H1 (cell line): Measurements from ENCODE around the gene STAT4. TPM values are rescaled to one million over a fixed set of nuclear protein-coding genes. Genes with fewer than 3 reads are reported as not detected.

Source experiments
- CTCF ChIA-PET: fragments of 300-600 bp; sonication (Branson Sonifier 250); formaldehyde crosslinking; loops from one replicate; lab custom pipeline; 2021; ENCODE audit not compliant: partially characterized antibody; lab: Charles Lee
- POLR2A ChIA-PET: fragments of 300-600 bp; sonication (Branson Sonifier 250); formaldehyde crosslinking; loops from one replicate; lab custom pipeline; 2021; ENCODE audit warnings: inconsistent platforms; ENCODE audit not compliant: partially characterized antibody; lab: Charles Lee
- DNase-seq, 2 experiments: peaks; one replicate each; pipeline versions ENCODE4 v3.0.0 to v3.0.0-alpha.2; 2010 to 2022; ENCODE audit warnings: low spot score in 2 of 2, low read depth in 1 of 2, mixed read lengths in 1 of 2
- FAIRE-seq: peaks from 2 replicates; lab custom pipeline; 2011; peaks lifted over from hg19 to GRCh38; lab: Jason Lieb, UNC
- H2AFZ ChIP-seq: 2 replicates; pipeline ENCODE4 v1.8.1; 2012; ENCODE audit warnings: low read length, inconsistent platforms
- H2AK5ac ChIP-seq: 2 replicates; pipeline ENCODE4 v1.6.1; 2013; ENCODE audit warnings: low read depth, low read length
- H2BK120ac ChIP-seq: replicated peaks from 2 replicates; pipeline ENCODE3; 2013; ENCODE audit warnings: low read depth, low read length, inconsistent platforms
- H2BK12ac ChIP-seq: 2 replicates; pipeline ENCODE4 v1.6.1; 2013; ENCODE audit warnings: low read depth, low read length
- H2BK15ac ChIP-seq: 2 replicates; pipeline ENCODE4 v1.6.1; 2013; ENCODE audit warnings: low read length
- H2BK20ac ChIP-seq: 2 replicates; pipeline ENCODE4 v1.6.1; 2013; ENCODE audit warnings: low read length
- H2BK5ac ChIP-seq: 2 replicates; pipeline ENCODE4 v1.6.1; 2013; ENCODE audit warnings: low read depth, low read length
- H3K14ac ChIP-seq: 2 replicates; pipeline ENCODE4 v1.6.1; 2013; ENCODE audit warnings: inconsistent platforms; ENCODE audit not compliant: insufficient read length
- H3K18ac ChIP-seq: 2 replicates; pipeline ENCODE4 v1.6.1; 2013; ENCODE audit warnings: low read length; ENCODE audit errors: extremely low read depth
- H3K23ac ChIP-seq: 2 replicates; pipeline ENCODE4 v1.6.1; 2013; ENCODE audit warnings: inconsistent platforms; ENCODE audit not compliant: insufficient read length
- H3K23me2 ChIP-seq: 2 replicates; pipeline ENCODE4 v1.6.1; 2013; ENCODE audit warnings: low read depth, low read length
- H3K27ac ChIP-seq: 2 replicates; pipeline ENCODE4 v1.6.1; 2011; ENCODE audit warnings: low read depth, low read length, inconsistent platforms
- H3K27me3 ChIP-seq, 4 experiments: replicated peaks in 1 of 4; 1 replicate in 1 of 4; 2 replicates in 3 of 4; pipeline versions ENCODE4 v1.6.1 to v1.8.1; 2011 to 2013; ENCODE audit warnings: low read length in 3 of 4, mild to moderate bottlenecking in 3 of 4, inconsistent platforms in 2 of 4, mixed read lengths in 2 of 4, moderate library complexity in 1 of 4; ENCODE audit not compliant: control insufficient read depth in 3 of 4, insufficient read depth in 3 of 4; ENCODE audit errors: extremely low read depth in 1 of 4
- H3K36me3 ChIP-seq, 4 experiments: 2 replicates each; pipeline versions ENCODE4 v1.6.1 to v1.8.1; 2011 to 2013; ENCODE audit warnings: mild to moderate bottlenecking in 4 of 4, low read length in 3 of 4, moderate library complexity in 2 of 4, control low read depth in 1 of 4, inconsistent platforms in 1 of 4; ENCODE audit not compliant: insufficient read depth in 4 of 4, control insufficient read depth in 2 of 4
- H3K4ac ChIP-seq: replicated peaks from 2 replicates; pipeline ENCODE3; 2013; ENCODE audit warnings: low read length, low read depth, mixed read lengths, inconsistent platforms; ENCODE audit not compliant: insufficient read length
- H3K4me1 ChIP-seq, 4 experiments: replicated peaks in 1 of 4; 1 replicate in 1 of 4; 2 replicates in 3 of 4; pipeline versions ENCODE4 v1.6.1 to v1.8.1; 2011 to 2013; ENCODE audit warnings: low read length in 3 of 4, inconsistent platforms in 2 of 4, mixed read lengths in 1 of 4; ENCODE audit not compliant: insufficient read depth in 4 of 4, control insufficient read depth in 3 of 4
- H3K4me2 ChIP-seq, 2 experiments: 2 replicates each; pipeline versions ENCODE4 v1.6.1 to v1.8.1; 2011 to 2013; ENCODE audit warnings: low read depth in 2 of 2, low read length in 2 of 2, control low read depth in 1 of 2, inconsistent platforms in 1 of 2, mild to moderate bottlenecking in 1 of 2; ENCODE audit not compliant: insufficient read depth in 1 of 2
- H3K4me3 ChIP-seq, 4 experiments: fragments of 200-600, 300-600 bp in 1 of 4; sonication (generic), shearing (Covaris generic), sonication (Bioruptor Twin) in 1 of 4; 2 replicates each; pipeline versions ENCODE4 v1.5.1 to v1.8.1; 2011 to 2016; ENCODE audit warnings: low read length in 4 of 4, low read depth in 3 of 4, control low read depth in 2 of 4, inconsistent platforms in 2 of 4, mild to moderate bottlenecking in 2 of 4, mixed read lengths in 1 of 4, moderate library complexity in 1 of 4; ENCODE audit not compliant: insufficient read depth in 2 of 4; ENCODE audit errors: extremely low read depth in 1 of 4
- H3K56ac ChIP-seq: replicated peaks from 2 replicates; pipeline ENCODE3; 2013; ENCODE audit warnings: low read depth, mild to moderate bottlenecking, mixed read lengths, low read length, inconsistent platforms; ENCODE audit not compliant: insufficient read length
- H3K79me1 ChIP-seq: 2 replicates; pipeline ENCODE4 v1.6.1; 2013; ENCODE audit warnings: low read depth, low read length, control low read depth
- H3K79me2 ChIP-seq, 2 experiments: 2 replicates each; pipeline versions ENCODE4 v1.6.1 to v1.8.1; 2012 to 2013; ENCODE audit warnings: low read length in 2 of 2, mild to moderate bottlenecking in 2 of 2, inconsistent platforms in 1 of 2; ENCODE audit not compliant: insufficient read depth in 2 of 2, control insufficient read depth in 1 of 2
- H3K9ac ChIP-seq, 4 experiments: replicated peaks in 1 of 4; 1 replicate in 1 of 4; 2 replicates in 3 of 4; pipeline versions ENCODE4 v1.6.1 to v1.8.1; 2011 to 2013; ENCODE audit warnings: low read depth in 3 of 4, low read length in 3 of 4, control low read depth in 2 of 4, mild to moderate bottlenecking in 2 of 4, moderate library complexity in 2 of 4, inconsistent platforms in 1 of 4; ENCODE audit errors: extremely low read depth in 1 of 4
- H3K9me3 ChIP-seq, 2 experiments: 2 replicates each; pipeline versions ENCODE4 v1.6.1 to v1.8.1; 2012 to 2013; ENCODE audit warnings: mild to moderate bottlenecking in 2 of 2, moderate library complexity in 2 of 2, control low read depth in 1 of 2, inconsistent platforms in 1 of 2, low read depth in 1 of 2, low read length in 1 of 2, mixed read lengths in 1 of 2; ENCODE audit not compliant: insufficient read depth in 2 of 2
- H4K20me1 ChIP-seq, 2 experiments: replicated peaks in 1 of 2; 2 replicates each; pipeline versions ENCODE3 to v1.8.1; 2011 to 2013; ENCODE audit warnings: inconsistent platforms in 2 of 2, low read length in 2 of 2, mild to moderate bottlenecking in 1 of 2; ENCODE audit not compliant: insufficient read depth in 2 of 2, control insufficient read depth in 1 of 2
- H4K5ac ChIP-seq: 2 replicates; pipeline ENCODE4 v1.6.1; 2013; ENCODE audit warnings: low read length, low read depth, mixed read lengths, inconsistent platforms; ENCODE audit not compliant: insufficient read length
- H4K8ac ChIP-seq: 2 replicates; pipeline ENCODE4 v1.8.0; 2013; ENCODE audit warnings: mild to moderate bottlenecking, moderate library complexity, low read length, inconsistent platforms; ENCODE audit not compliant: insufficient read depth; ENCODE audit errors: extremely low read depth
- H4K91ac ChIP-seq: replicated peaks from 2 replicates; pipeline ENCODE3; 2013; ENCODE audit warnings: low read length, mixed read lengths, inconsistent platforms; ENCODE audit not compliant: insufficient read length
- CBX8 ChIP-seq: fragments of 300-800, 300-1000 bp; sonication (generic); IDR thresholded peaks from 2 replicates; pipeline ENCODE4 v1.7.1; 2016; ENCODE audit warnings: low read depth, low read length, borderline replicate concordance
- CHD1 ChIP-seq: IDR thresholded peaks from 2 replicates; pipeline ENCODE4 v1.6.1; 2012; ENCODE audit warnings: low read depth, low read length, improper control_type of control experiment
- CREB1 ChIP-seq: IDR thresholded peaks from 2 replicates; pipeline ENCODE4 v1.6.1; 2012; ENCODE audit warnings: inconsistent platforms
- HDAC2 ChIP-seq, 2 experiments: fragments of 300-600 bp in 1 of 2; sonication (generic) in 1 of 2; IDR thresholded peaks; 2 replicates each; pipeline ENCODE4 v1.6.1; 2011 to 2012; ENCODE audit warnings: low read depth in 2 of 2, low read length in 2 of 2, mild to moderate bottlenecking in 2 of 2, moderate library complexity in 2 of 2, borderline replicate concordance in 1 of 2, inconsistent platforms in 1 of 2
- MAFK ChIP-seq: IDR thresholded peaks from 2 replicates; pipeline ENCODE4 v1.6.1; 2012; ENCODE audit warnings: low read depth, mild to moderate bottlenecking, improper control_type of control experiment, low read length
- RXRA ChIP-seq: IDR thresholded peaks from 2 replicates; pipeline ENCODE4 v1.6.1; 2011; ENCODE audit warnings: low read depth, mild to moderate bottlenecking, low read length, moderate library complexity; ENCODE audit not compliant: insufficient read depth
- SIRT6 ChIP-seq: IDR thresholded peaks from one replicate; pipeline ENCODE4 v1.7.1; 2012; ENCODE audit warnings: low read length, inconsistent platforms
- SIX5 ChIP-seq: IDR thresholded peaks from 2 replicates; pipeline ENCODE4 v1.6.1; 2011; ENCODE audit warnings: mild to moderate bottlenecking, low read depth, low read length
- TAF1 ChIP-seq: IDR thresholded peaks from 2 replicates; pipeline ENCODE4 v1.6.1; 2011; ENCODE audit warnings: mild to moderate bottlenecking, low read depth, low read length
- TBP ChIP-seq: IDR thresholded peaks from 2 replicates; pipeline ENCODE4 v1.6.1; 2011; ENCODE audit warnings: low read depth, low read length, improper control_type of control experiment
- TCF12 ChIP-seq: IDR thresholded peaks from 2 replicates; pipeline ENCODE4 v1.6.1; 2011; ENCODE audit warnings: low read depth, mild to moderate bottlenecking, low read length
- WGBS, 2 experiments: shearing (Covaris generic) in 1 of 2; methylation state at CpG; one replicate each; pipeline versions ENCODE4 v1.1.6 to v1.1.7; 2013 to 2015; ENCODE audit warnings: low lambda C conversion rate in 2 of 2, mixed read lengths in 2 of 2, inconsistent platforms in 1 of 2, low coverage in 1 of 2, missing lambda C conversion rate in 1 of 2; ENCODE audit not compliant: insufficient replicate concordance in 2 of 2, insufficient coverage in 1 of 2, insufficient read length in 1 of 2; ENCODE audit errors: extremely low coverage in 1 of 2, missing lambda C conversion rate in 1 of 2; 5-methylcytosine and 5-hydroxymethylcytosine counted together
- polyA plus RNA-seq, 7 experiments: library from polyadenylated mRNA; depleted of rRNA in 3 of 7; stranded (reverse) in 5 of 7; unstranded in 2 of 7; fragments of >200 nt in 5 of 7; fragments of 200-250 nt in 2 of 7; gene quantifications; 1 replicate in 5 of 7; 2 replicates in 1 of 7; 4 replicates in 1 of 7; pipeline versions ENCODE4 v1.2.1 to v1.2.3, GENCODE V29; 2011 to 2013; ENCODE audit warnings: missing spikeins in 2 of 7, mixed read lengths in 2 of 7
- total RNA-seq: library from RNA; stranded (reverse); fragmentation: NEBNext Ultra II Directional; extraction: Animal tissue kit (Norgen Biotek cat#: 25700); gene quantifications from 2 replicates; pipeline ENCODE4 v1.2.1, GENCODE V29; 2021

STAT4 gene
- total and polyA plus RNA-seq, 2 of the 8 experiments (the other 6 are each of a cell fraction or from before 2014, with no cell fraction given) = 0.36 to 0.63 TPM

DNA sequence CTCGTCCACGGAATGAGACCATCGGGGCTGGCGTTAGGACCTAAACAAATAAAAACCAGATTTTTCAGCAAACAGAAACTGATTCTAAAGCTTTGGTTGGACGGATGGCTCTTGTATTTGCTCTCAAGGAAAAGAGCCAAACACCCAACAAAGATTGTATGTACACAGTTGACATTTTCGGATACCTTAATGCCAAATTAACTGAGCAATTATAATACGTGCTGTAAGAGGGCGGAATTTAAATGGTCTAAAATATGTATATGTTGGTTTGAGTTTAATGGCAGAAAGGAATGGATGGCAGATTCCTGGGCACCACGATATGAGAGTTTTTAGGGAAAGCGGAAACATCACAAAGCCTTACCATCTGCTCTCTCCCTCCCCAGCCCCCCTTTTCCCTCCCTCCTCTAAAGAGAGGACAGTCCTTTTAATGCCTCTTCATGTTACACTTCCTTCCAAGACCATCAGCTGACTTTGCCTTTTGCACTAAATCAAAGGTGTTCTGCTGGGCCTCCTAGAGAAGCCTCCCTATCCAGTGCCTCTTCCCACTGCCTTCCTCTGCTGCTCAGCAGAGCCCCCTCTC, 170.1 kb downstream of the STAT4 start:
- Histone ChIP-seq H3K79me1 (no peaks in the 10 kb centered on the region), H3K23me2 (no peaks in the 10 kb centered on the region), H2BK120ac (no peak overlapping the region), H4K5ac (no peak overlapping the region), H3K27ac (no peak overlapping the region), H4K91ac (no peak overlapping the region), H2BK12ac (no peak overlapping the region), H3K14ac (no peak overlapping the region), H3K23ac (no peak overlapping the region), H3K4me3 (no peak overlapping the region), H3K79me2 (no peaks in the 10 kb centered on the region), H3K4ac (no peak overlapping the region), H2BK15ac (no peak overlapping the region), H4K8ac (no peak overlapping the region), H3K18ac (no peak overlapping the region), H2BK20ac (no peak overlapping the region), H3K27me3 (no peaks in the 10 kb centered on the region), H3K4me2 (no peak overlapping the region), H3K36me3 (peaks cover 21 to 84% (median 65%) of the 10 kb centered on the region in 4 experiments), H3K9ac (no peak overlapping the region), H4K20me1 (peaks cover 0 to 1% of the 10 kb centered on the region in 2 experiments), H3K9me3 (no peaks in the 10 kb centered on the region), H2BK5ac (no peak overlapping the region), H3K56ac (peak overlapping the region; percentile 5), H2AK5ac (no peak overlapping the region), H3K4me1 (no peaks in the 10 kb centered on the region), H2AFZ (no peak overlapping the region)
- DNase-seq (no peak), FAIRE-seq (no peak)
- POLR2A ChIA-PET = interaction anchor here (1.2 kb wide), 1 partner anchor 197 kb away, joined by 3 read pairs; no protein-coding TSS in a partner anchor
- CTCF ChIA-PET = interaction anchor here (1.0 to 1.8 kb wide), 2 partner anchors 198 to 200 kb away, joined by 3 to 4 read pairs; no protein-coding TSS in a partner anchor
- no peak for TF ChIP-seq HDAC2 (IDR thresholded peaks at IDR 0.05; ENCODE audit: borderline replicate concordance in 1 of 2, low read depth in 2 of 2, low read length in 2 of 2)
- TF ChIP-seq RXRA = no peak
- TF ChIP-seq SIX5 = no peak
- TF ChIP-seq TCF12 = no peak
- no peak for TF ChIP-seq CBX8
- no peak for TF ChIP-seq CHD1
- TF ChIP-seq TBP = no peak
- TF ChIP-seq SIRT6 = no peak
- no peak for TF ChIP-seq CREB1
- no peak for TF ChIP-seq TAF1
- TF ChIP-seq MAFK = no peak
- 91% methylated on average over 10 of the region's 10 CpGs; no CpG with 5 or more reads in 1 of the 2 experiments for WGBS, 2 experiments
